Cardiac muscle cell (in vitro differentiated cells and primary cell): ENCODE results near the gene AQP5. TPM values are rescaled to one million over a fixed set of nuclear protein-coding genes. Genes with fewer than 3 reads are reported as not detected.
"Not testable (repeated sequence)": the region's sequence is repeated elsewhere in the genome, so short reads cannot be mapped to it uniquely, and the experiment has no call there.

Experiments used
- DNase-seq, 2 donors: peaks; one replicate each; pipeline versions ENCODE4 v3.0.0 to v3.0.0-alpha.2; 2010 to 2017; ENCODE audit warnings: low read depth in 1 of 2, low spot score in 1 of 2
- H3K27ac ChIP-seq: fragments of 200-600 bp; sonication (generic); 2 replicates; pipeline ENCODE4 v1.5.1; 2016
- H3K27me3 ChIP-seq: fragments of 200-600 bp; sonication (generic); 2 replicates; pipeline ENCODE4 v1.6.0; 2016; ENCODE audit warnings: control low read depth
- H3K36me3 ChIP-seq: fragments of 200-600 bp; sonication (generic); 2 replicates; pipeline ENCODE4 v1.5.1; 2016; ENCODE audit warnings: control low read depth
- H3K4me1 ChIP-seq: fragments of 200-600 bp; sonication (generic); 2 replicates; pipeline ENCODE4 v1.8.1; 2017; ENCODE audit warnings: low read depth, mild to moderate bottlenecking, mixed run types
- H3K4me3 ChIP-seq: fragments of 200-600 bp; sonication (generic); 2 replicates; pipeline ENCODE4 v1.5.1; 2016; ENCODE audit warnings: mild to moderate bottlenecking
- H3K9me3 ChIP-seq: fragments of 200-600 bp; sonication (generic); 2 replicates; pipeline ENCODE4 v1.5.1; 2017; ENCODE audit warnings: low read depth, mild to moderate bottlenecking, control low read depth
- CTCF ChIP-seq: IDR thresholded peaks from 2 replicates; pipeline ENCODE4 v1.5.1; 2012; ENCODE audit warnings: low read depth, mild to moderate bottlenecking, low read length
- polyA plus RNA-seq: library from polyadenylated mRNA; unstranded; fragments of >200 nt; fragmentation: Nextera tagmentation; extraction: Ambion mirVana; gene quantifications from 2 replicates; pipeline ENCODE4 v1.2.1, GENCODE V29; 2016
- total RNA-seq: library from RNA; depleted of rRNA; stranded (reverse); fragments of >200 nt; gene quantifications from 2 replicates; pipeline ENCODE4 v1.2.3, GENCODE V29; 2016

The AQP5 gene
- total and polyA plus RNA-seq, 2 experiments from 2014 or later: 0.56 to 1.6 TPM

DNA sequence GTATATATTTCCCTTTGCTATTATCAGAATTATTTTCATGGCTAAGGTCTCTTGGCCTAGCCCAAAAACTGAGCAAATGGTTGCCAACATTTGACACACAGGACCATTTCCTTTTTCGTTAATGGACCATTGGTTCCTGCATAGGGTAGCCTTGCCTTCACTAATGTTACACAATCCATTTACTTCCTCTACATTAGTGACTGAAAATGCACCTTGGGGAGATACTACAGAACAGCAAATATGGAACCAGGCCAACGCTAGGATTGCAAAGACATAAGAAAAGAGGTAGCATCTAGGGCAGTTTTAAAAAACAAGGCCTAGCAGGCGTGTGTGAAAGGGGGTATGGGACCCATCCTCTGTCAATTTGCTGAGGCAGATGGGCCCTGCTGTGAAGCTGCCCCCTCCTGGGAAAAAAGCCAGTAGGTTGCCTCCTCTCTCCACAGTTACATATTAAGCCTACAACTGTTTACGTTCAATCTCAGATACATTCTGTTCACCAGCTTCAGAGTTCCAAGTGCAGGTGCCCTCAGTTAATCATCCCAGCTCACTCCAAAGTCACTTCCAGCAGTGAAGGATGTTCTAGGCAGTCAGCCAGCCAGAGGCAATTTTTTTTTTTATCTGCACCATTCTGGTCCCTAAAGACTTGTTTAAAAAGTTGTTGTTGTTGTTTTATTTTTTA is 26.1 kb downstream of the AQP5 start:
- no peak overlapping the region for H3K4me3 ChIP-seq
- H3K4me1 ChIP-seq: peaks cover 19% of the 10 kb centered on the region
- no peak overlapping the region for H3K27ac ChIP-seq
- no peaks in the 10 kb centered on the region for H3K9me3 ChIP-seq
- TF ChIP-seq CTCF: no peak
- H3K27me3 ChIP-seq: no peaks in the 10 kb centered on the region
- no peak for DNase-seq
- H3K36me3 ChIP-seq: peaks cover 26% of the 10 kb centered on the region

GRCh38 chr12:49989400-49989799 is 27.7 kb downstream of the AQP5 start:
- H3K4me1 ChIP-seq, H3K9me3 ChIP-seq, H3K27me3 ChIP-seq, H3K4me3 ChIP-seq, DNase-seq, H3K27ac ChIP-seq: not testable (repeated sequence)
- peaks cover 29% of the 10 kb centered on the region for H3K36me3 ChIP-seq

DNA sequence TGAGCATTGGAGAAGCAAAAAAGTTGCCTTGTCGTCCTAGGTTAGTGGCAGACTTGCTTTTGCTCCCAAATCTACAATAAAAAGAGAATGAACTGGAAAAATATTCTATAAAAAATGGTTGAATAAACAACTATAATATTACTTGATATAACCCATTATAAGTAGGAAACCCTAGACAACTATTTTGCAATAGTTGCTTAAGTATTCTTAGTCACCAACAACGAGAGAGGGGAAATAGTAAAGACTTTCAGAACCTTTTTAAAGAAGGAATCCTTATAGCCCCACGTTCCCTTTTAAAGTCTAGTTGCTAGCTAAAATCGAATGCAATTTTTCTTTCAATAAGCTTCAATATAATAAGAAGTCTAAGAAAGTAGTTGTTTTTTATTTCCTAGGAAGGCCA is 28.6 kb downstream of the AQP5 start:
- Histone ChIP-seq H3K27me3 (no peaks in the 10 kb centered on the region), H3K27ac (no peak overlapping the region), H3K4me1 (peaks cover 2% of the 10 kb centered on the region), H3K4me3 (no peak overlapping the region), H3K36me3 (peaks cover 38% of the 10 kb centered on the region), H3K9me3 (no peaks in the 10 kb centered on the region)
- no peak for TF ChIP-seq CTCF
- DNase-seq: peak in 1 of 2 donors; percentile 60

GRCh38 chr12:49998453-49998852 is 36.8 kb downstream of the AQP5 start:
- no peak for DNase-seq
- no peak overlapping the region for H3K27ac ChIP-seq
- no peaks in the 10 kb centered on the region for H3K27me3 ChIP-seq
- no peak for TF ChIP-seq CTCF
- H3K9me3 ChIP-seq: no peaks in the 10 kb centered on the region
- peaks cover 35% of the 10 kb centered on the region for H3K36me3 ChIP-seq
- H3K4me3 ChIP-seq: no peak overlapping the region
- no peaks in the 10 kb centered on the region for H3K4me1 ChIP-seq

DNA sequence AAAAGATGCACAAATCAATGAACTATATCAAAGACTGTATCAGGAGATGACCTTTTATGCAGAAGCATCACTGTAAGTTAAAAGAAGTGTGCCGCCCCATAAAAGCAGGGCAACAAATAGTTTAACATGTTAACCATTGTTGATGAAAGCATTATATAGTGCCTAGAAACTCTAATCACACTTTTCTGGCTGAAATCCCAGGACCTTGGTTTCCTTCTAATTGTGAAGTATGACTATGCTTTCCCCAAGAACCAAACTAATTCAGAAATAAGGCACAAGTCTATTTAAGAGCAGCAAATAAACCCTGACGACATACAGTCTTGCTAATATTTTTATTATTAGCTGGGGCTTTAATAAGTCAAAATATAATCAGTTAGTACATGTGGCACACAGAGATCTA is 41.9 kb downstream of the AQP5 start:
- Histone ChIP-seq H3K4me3 (no peak overlapping the region), H3K4me1 (peaks cover 25% of the 10 kb centered on the region), H3K27ac (no peak overlapping the region), H3K36me3 (peaks cover 9% of the 10 kb centered on the region), H3K9me3 (no peaks in the 10 kb centered on the region), H3K27me3 (no peaks in the 10 kb centered on the region)
- no peak for TF ChIP-seq CTCF
- DNase-seq: peak in 1 of 2 donors; percentile 67

DNA sequence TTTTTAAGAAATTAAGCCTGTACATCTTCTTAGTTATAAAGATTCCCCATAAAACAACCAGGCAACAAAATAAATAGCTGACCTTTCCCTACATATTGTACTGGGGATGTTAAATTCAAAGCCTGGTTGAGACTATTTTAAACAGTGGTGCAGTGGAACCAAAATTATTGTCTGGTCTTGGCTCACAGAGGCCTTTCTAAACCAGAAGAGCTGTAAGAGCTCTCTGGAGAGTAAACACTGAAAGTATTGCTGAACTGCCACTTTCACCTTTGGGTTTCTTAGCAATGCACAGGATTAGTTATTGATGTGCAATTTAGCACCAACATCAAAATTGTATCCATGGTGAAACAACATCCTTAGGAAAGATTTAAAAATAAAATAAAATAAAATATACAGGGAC is 43.0 kb downstream of the AQP5 start:
- H3K36me3 ChIP-seq: no peaks in the 10 kb centered on the region

More for the DNA sequence above, 43.0 kb downstream of the AQP5 start:
- Histone ChIP-seq H3K4me3 (no peak overlapping the region), H3K4me1 (peaks cover 25% of the 10 kb centered on the region), H3K9me3 (no peaks in the 10 kb centered on the region), H3K27me3 (no peaks in the 10 kb centered on the region), H3K27ac (no peak overlapping the region)
- DNase-seq: no peak
- TF ChIP-seq CTCF: no peak
